GM12872 (cell line): ENCODE results near the gene DDX56.

ENCODE experiments used
- TF ChIP-seq, protein P1 (sequence below): IDR thresholded peaks from 3 replicates; pipeline ENCODE4 v1.5.1; 2011; ENCODE audit warnings: low read depth, mild to moderate bottlenecking, low read length, moderate library complexity; ENCODE audit not compliant: insufficient read depth

The DDX56 gene

DNA sequence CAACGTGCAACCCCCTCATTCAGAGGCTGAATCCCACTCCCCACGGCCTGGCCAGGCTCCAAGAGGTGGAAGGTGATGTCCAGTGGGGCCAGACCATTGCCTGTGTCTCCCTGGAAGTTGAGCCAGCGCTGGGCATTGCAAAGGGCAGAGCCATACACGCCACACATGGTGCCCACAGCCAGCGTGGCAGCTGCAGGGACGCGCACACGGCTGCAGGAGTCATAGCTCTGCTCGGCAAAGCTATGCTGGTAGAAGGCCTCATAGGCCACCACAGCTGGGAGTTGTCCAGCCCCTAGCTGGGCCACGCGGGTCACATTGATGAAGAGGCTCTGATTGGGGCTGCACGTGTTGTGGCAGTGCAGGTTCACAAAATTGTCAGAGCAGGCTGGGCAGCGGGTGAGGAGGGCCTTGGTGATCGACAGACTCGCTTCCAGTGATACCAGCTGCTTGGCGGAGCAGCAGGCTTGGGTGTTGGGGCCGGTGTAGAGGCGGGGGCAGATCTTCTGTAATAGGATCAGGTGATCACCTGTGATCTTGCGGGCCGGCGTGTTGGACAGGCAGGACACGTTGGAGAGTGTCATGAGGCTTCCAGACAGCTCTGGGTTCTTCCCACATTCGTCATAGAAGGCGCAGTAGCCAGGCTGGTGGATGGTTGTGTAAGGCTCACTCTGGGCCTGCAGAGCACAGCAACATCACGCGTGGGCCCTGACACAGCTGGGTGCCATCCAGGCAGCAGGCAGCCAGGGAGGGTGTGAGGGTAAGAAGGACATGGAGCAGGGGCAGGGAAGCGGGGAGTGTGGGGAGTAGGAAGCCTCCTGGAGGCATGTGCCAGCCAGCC is 33.8 kb downstream of the DDX56 start:
- TF ChIP-seq, protein P1, sequence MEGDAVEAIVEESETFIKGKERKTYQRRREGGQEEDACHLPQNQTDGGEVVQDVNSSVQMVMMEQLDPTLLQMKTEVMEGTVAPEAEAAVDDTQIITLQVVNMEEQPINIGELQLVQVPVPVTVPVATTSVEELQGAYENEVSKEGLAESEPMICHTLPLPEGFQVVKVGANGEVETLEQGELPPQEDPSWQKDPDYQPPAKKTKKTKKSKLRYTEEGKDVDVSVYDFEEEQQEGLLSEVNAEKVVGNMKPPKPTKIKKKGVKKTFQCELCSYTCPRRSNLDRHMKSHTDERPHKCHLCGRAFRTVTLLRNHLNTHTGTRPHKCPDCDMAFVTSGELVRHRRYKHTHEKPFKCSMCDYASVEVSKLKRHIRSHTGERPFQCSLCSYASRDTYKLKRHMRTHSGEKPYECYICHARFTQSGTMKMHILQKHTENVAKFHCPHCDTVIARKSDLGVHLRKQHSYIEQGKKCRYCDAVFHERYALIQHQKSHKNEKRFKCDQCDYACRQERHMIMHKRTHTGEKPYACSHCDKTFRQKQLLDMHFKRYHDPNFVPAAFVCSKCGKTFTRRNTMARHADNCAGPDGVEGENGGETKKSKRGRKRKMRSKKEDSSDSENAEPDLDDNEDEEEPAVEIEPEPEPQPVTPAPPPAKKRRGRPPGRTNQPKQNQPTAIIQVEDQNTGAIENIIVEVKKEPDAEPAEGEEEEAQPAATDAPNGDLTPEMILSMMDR = no peak

GRCh38 chr7:44538798-44539668 is 34.7 kb downstream of the DDX56 start:
- TF ChIP-seq, protein P1 = no peak

DNA sequence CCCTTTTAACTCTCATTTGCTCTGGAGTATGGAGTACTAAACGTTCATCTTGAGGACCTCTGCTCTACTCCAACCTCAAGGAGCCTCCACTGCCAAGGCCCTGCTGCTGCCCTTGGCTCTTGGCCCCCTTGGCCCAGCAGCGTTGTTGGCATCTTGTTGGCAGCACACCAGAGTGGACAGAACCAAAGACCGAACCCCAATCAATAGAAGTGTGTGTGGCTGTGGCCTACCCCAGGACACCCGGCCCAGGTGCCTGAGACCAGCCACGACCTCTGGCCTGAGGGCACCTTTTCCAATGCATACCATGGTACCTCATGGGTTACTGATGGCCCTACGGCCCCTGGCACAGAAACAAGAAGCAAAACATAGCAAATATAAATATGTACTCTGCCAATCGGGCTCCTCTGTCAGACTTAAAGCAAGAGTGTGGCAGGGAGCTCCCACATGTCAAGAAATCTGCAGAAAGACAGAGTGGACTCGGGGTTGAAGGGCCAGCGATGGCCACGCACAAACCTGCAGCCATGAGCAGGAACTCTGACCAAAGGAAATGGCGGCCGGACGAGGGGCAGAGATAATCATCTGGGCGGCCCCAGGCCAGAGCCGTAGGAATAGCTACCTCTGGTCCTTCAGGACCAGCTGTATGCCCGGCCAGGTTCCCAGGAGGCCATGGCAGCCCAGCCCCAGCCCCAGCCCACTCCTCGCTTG is 35.5 kb downstream of the DDX56 start:
- TF ChIP-seq, protein P1 = no peak

- TF ChIP-seq, protein P1 = no peak
These were observed 36.3 kb downstream of the DDX56 start for GRCh38 chr7:44537442-44537841.

DNA sequence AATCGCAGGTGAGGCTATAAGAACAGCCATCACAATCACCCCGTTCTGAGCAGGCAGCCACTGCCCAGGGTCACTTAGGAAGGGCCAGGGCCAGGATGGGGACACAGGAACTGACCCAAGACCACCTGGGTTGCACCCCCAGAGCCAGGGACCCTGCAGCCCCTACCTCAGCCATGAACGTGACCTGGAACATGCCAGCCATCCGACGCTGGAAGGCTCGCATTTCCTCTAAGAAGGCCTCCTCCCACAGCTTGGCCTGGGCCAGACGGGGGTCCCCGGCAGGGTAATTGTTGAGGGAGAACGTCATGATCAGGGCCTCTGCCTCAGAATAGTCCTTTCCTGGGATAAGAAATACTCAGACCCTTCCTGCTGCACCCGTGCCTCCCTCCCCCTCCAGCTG is 37.6 kb downstream of the DDX56 start:
- TF ChIP-seq, protein P1 = no peak

DNA sequence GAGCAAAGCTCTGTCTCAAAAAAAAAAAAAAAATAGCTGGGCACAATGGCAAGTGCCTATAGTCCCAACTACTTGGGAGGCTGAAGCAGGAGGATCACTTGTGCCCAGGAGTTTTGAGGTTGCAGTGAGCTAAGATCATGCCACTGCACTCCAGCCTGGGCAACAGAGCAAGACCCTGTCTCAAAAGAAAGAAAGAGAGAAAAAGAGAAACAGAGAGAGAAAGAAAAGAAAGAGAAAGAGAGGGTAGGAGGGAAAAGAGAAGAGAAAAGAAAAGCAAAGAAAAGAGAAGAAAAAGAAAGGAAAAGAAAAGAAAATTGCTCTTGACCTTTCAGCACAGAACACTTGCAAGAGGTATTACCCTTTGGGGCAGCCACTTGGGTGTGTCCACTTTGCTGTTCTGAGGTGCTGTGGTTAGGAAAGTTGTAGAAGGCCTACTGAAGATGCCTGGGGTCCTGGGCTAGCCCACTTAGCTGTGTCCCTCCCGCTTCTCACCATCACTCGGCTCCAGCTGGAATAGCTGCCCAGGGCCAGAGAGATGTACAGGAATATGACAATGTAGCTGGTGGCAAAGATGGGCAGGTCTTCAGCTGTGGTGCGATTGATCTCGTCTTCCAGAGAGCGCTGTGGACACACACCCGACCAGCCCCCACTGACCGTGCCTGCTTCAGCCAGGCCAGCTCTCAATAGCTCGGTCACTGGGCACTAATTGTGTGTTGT is 38.2 kb downstream of the DDX56 start:
- TF ChIP-seq, protein P1 = no peak
